ENCODE data around the gene TTC4. TPM values are rescaled to one million over a fixed set of nuclear protein-coding genes. Genes with fewer than 3 reads are reported as not detected.

Gene TTC4
- total RNA-seq, 1 donor from 2014 or later = 16.4 TPM

DNA sequence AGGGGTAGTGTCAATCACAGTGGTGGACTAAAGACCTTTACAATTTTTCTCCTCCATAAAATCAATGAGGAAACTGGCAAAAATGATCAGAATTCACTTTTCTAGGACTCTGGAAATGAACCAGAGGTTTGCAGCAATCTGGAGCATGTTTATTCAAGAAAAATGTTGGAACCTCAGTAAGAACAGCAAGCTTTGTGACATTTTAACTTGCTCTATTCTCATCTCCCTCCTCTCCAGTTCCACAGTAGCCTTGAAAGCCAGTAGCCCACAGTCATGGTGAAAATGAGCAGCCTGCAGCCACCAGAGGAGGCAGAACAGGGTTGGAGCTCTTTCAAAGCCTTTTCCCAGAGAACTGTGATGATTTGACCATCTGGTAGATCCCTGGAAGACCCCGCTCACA is 9.1 kb downstream of the TTC4 start:
- no peak for ATAC-seq
- H3K36me3 ChIP-seq = peaks cover 95% of the 10 kb centered on the region

DNA sequence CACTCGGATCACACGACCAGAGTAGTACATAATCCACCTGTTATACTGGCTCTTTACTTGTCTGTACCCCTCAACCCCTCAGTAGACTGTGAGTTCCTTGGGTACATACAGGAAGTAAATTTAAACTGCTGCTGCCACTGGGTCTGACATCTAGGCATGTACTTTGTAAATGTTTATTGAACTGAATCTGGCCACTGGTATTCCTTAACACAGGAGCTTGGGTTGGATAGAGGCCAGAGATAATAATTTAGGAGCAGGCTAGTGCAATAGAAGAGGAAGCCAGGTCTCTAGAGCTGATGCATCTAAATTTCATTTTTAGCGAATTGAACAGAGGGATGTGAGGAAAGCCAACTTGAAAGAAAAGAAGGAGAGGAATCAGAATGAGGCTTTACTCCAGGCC is 12.4 kb downstream of the TTC4 start:
- intact Hi-C loops (cut with DNase I) = no loop called here
- no peak for ATAC-seq

More for the DNA sequence above, 9.1 kb downstream of the TTC4 start:
- no peak overlapping the region for H3K27ac ChIP-seq
- no peaks in the 10 kb centered on the region for H3K4me1 ChIP-seq
- DNase-seq = no peak
- TF ChIP-seq CTCF (IDR thresholded peaks at IDR 0.05) = no peak
- H3K9me3 ChIP-seq = no peaks in the 10 kb centered on the region
- no peak overlapping the region for H3K4me3 ChIP-seq
- no peaks in the 10 kb centered on the region for H3K27me3 ChIP-seq
- intact Hi-C loops (cut with DNase I) = no loop called here

GRCh38 chr1:54736685-54737084 is 21.0 kb downstream of the TTC4 start:
- ATAC-seq (no peak), DNase-seq (no peak)
- intact Hi-C loops (cut with DNase I) = no loop called here
- no peaks in the 10 kb centered on the region for H3K4me1 ChIP-seq
- H3K27me3 ChIP-seq = no peaks in the 10 kb centered on the region
- no peak overlapping the region for H3K27ac ChIP-seq
- H3K9me3 ChIP-seq = no peaks in the 10 kb centered on the region
- peaks cover 94% of the 10 kb centered on the region for H3K36me3 ChIP-seq
- no peak for TF ChIP-seq CTCF (IDR thresholded peaks at IDR 0.05)
- no peak overlapping the region for H3K4me3 ChIP-seq

More for the DNA sequence above, 12.4 kb downstream of the TTC4 start:
- Histone ChIP-seq H3K9me3 (no peaks in the 10 kb centered on the region), H3K4me3 (no peak overlapping the region), H3K27ac (no peak overlapping the region), H3K27me3 (no peaks in the 10 kb centered on the region), H3K4me1 (no peaks in the 10 kb centered on the region), H3K36me3 (peaks cover 95% of the 10 kb centered on the region)
- DNase-seq = no peak
- TF ChIP-seq CTCF (IDR thresholded peaks at IDR 0.05) = no peak

GRCh38 chr1:54738244-54738643 is 22.6 kb downstream of the TTC4 start:
- Histone ChIP-seq H3K4me3 (no peak overlapping the region), H3K27ac (no peak overlapping the region), H3K4me1 (no peaks in the 10 kb centered on the region), H3K36me3 (peaks cover 95% of the 10 kb centered on the region), H3K27me3 (no peaks in the 10 kb centered on the region), H3K9me3 (no peaks in the 10 kb centered on the region)
- TF ChIP-seq CTCF (IDR thresholded peaks at IDR 0.05) = no peak
- no peak for ATAC-seq
- intact Hi-C loops (cut with DNase I) = no loop called here
- no peak for DNase-seq

- H3K36me3 ChIP-seq = peaks cover 70% of the 10 kb centered on the region
- DNase-seq (no peak), ATAC-seq (no peak)
- H3K4me3 ChIP-seq = no peak overlapping the region
- no peak for TF ChIP-seq CTCF (IDR thresholded peaks at IDR 0.05)
- intact Hi-C loops (cut with DNase I) = no loop called here
- H3K4me1 ChIP-seq = no peaks in the 10 kb centered on the region
- H3K27ac ChIP-seq = no peak overlapping the region
- H3K9me3 ChIP-seq = no peaks in the 10 kb centered on the region
- H3K27me3 ChIP-seq = no peaks in the 10 kb centered on the region
Measured at GRCh38 chr1:54741531-54741930, 25.9 kb downstream of the TTC4 start.

DNA sequence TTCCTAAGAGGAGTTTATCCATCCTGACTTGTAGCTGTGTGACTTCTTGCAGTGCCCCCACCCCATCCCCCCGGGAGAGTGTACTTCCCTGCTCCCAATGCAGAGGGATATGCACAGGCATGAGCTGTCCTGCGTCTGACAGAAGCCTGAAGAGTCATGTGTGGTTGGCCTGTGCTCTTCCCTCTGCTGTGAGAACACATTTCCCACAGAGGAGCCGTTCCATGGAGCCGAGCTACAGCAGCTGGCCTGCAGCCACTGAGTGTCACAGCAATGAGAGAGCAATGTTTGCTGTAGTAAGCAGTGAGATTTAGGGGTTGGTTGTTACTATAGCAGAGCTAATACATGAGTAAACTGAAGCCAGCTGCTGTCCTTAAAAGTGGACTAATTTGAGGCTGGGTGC is 26.6 kb downstream of the TTC4 start:
- H3K27ac ChIP-seq = no peak overlapping the region
- H3K36me3 ChIP-seq = peaks cover 63% of the 10 kb centered on the region
- ATAC-seq (no peak), DNase-seq (no peak)
- TF ChIP-seq CTCF (IDR thresholded peaks at IDR 0.05) = no peak
- H3K9me3 ChIP-seq = no peaks in the 10 kb centered on the region
- H3K4me1 ChIP-seq = no peaks in the 10 kb centered on the region
- intact Hi-C loops (cut with DNase I) = no loop called here
- H3K4me3 ChIP-seq = no peak overlapping the region
- no peaks in the 10 kb centered on the region for H3K27me3 ChIP-seq
